Transverse colon (tissue), 4 donors: ENCODE measurements around the gene TEDC1. TPM values are rescaled to one million over a fixed set of nuclear protein-coding genes. Genes with fewer than 3 reads are reported as not detected.

Source experiments
- DNase-seq: peaks from one replicate; pipeline ENCODE4 v3.0.0-alpha.2; 2019
- H3K27ac ChIP-seq, 4 donors: fragments of 200-600 bp; sonication (generic); 2 replicates each; pipeline ENCODE4 v1.5.1; 2016 to 2018; ENCODE audit warnings: inconsistent platforms in 4 of 4
- H3K27me3 ChIP-seq: fragments of 200-600 bp; sonication (generic); 2 replicates; pipeline ENCODE4 v1.5.1; 2017; ENCODE audit warnings: inconsistent platforms
- H3K36me3 ChIP-seq, 4 donors: fragments of 200-600 bp; sonication (generic); 2 replicates each; pipeline ENCODE4 v1.5.1; 2017 to 2019; ENCODE audit warnings: inconsistent platforms in 4 of 4
- H3K4me1 ChIP-seq, 4 donors: fragments of 200-600 bp; sonication (generic); 2 replicates each; pipeline ENCODE4 v1.5.1; 2017 to 2020; ENCODE audit warnings: inconsistent platforms in 4 of 4
- H3K4me3 ChIP-seq, 4 donors: fragments of 200-600 bp; sonication (generic); 1 replicate in 1 of 4; 2 replicates in 3 of 4; pipeline versions ENCODE4 v1.5.1 to v1.6.1; 2017 to 2019; ENCODE audit warnings: inconsistent platforms in 4 of 4
- H3K9me3 ChIP-seq, 2 donors: fragments of 200-600 bp; sonication (generic); 2 replicates each; pipeline ENCODE4 v1.5.1; 2017 to 2019; ENCODE audit warnings: inconsistent platforms in 2 of 2
- CTCF ChIP-seq, 5 experiments: fragments of 200-600 bp in 3 of 5; fragments of 450-650 bp in 2 of 5; sonication (generic) in 3 of 5; IDR thresholded peaks; 1 replicate in 2 of 5; 2 replicates in 3 of 5; pipeline ENCODE4 v1.5.1; 2016 to 2017; ENCODE audit warnings: antibody characterized with exemption in 5 of 5, inconsistent platforms in 3 of 5, mild to moderate bottlenecking in 2 of 5, moderate library complexity in 1 of 5
- EP300 ChIP-seq: sonication (generic); formaldehyde crosslinking; IDR thresholded peaks from one replicate; pipeline ENCODE4 v1.6.1; 2017; ENCODE audit warnings: antibody characterized with exemption, low read depth
- POLR2A ChIP-seq: fragments of 450-650 bp; IDR thresholded peaks from one replicate; pipeline ENCODE4 v1.6.1; 2016; ENCODE audit warnings: antibody characterized with exemption, mild to moderate bottlenecking, moderate library complexity
- POLR2AphosphoS5 ChIP-seq, 3 donors: sonication (generic); formaldehyde crosslinking; IDR thresholded peaks; one replicate each; pipeline ENCODE4 v1.6.1; 2016; ENCODE audit warnings: antibody characterized with exemption in 3 of 3
- WGBS, 2 donors: methylation state at CpG; one replicate each; pipeline ENCODE4 v1.1.5; 2018; ENCODE audit warnings: low coverage in 1 of 2; 5-methylcytosine and 5-hydroxymethylcytosine counted together
- in situ Hi-C, 4 donors: fragments of 200-750 bp; cut with MboI; loops; one replicate each; pipeline versions ENCODE4 v1.15.0 to v1.15.1; 2017; ENCODE audit warnings: low sequenced_read_pairs in 3 of 4, low pct_ligation_motif_present in 1 of 4, low pct_unique_long_range_greater_than_20kb in 1 of 4
- intact Hi-C: fragments of 100-400 bp; cut with DNase I; formaldehyde crosslinking; loops from one replicate; pipeline ENCODE4 v1.15.1; 2023; ENCODE audit warnings: low total_unique reads
- total RNA-seq, 4 donors: library from RNA; depleted of rRNA; stranded (reverse); fragments of >200 nt; gene quantifications; one replicate each; pipeline ENCODE4 v1.1.0, GENCODE V29; 2016

The TEDC1 gene
- total RNA-seq, 4 donors from 2014 or later: 10.8 to 52.9 (median 29.5) TPM

GRCh38 chr14:105481886-105482457, 9.1 kb upstream of the TEDC1 start:
- Histone ChIP-seq H3K4me3 (peak overlapping the region in 3 of 4 donors; percentile 10 to 44 (median 33)), H3K9me3 (no peaks in the 10 kb centered on the region), H3K4me1 (peaks cover 39 to 78% (median 58%) of the 10 kb centered on the region in 4 donors), H3K36me3 (no peaks in the 10 kb centered on the region), H3K27ac (peak overlapping the region; percentile 91 to 99 (median 98)), H3K27me3 (peaks cover 44% of the 10 kb centered on the region)
- 2% methylated on average over 17 of the region's 18 CpGs; no CpG with 5 or more reads in 1 of the 2 donors for WGBS, 2 donors
- intact Hi-C loops (loop anchor here (2.0 to 5.0 kb wide), 2 partner anchors 45 to 111 kb away; partner anchors contain the start of gene TMEM121), in situ Hi-C loops (no loop called here)
- TF ChIP-seq POLR2AphosphoS5 (IDR thresholded peaks at IDR 0.05) (peak; percentile 24 to 88 (median 75)), POLR2A (peak; percentile 30), CTCF (IDR thresholded peaks at IDR 0.05) (peak in 2 of 5 experiments; percentile 5 to 27), EP300 (peak; percentile 84)
- peak; percentile 96 for DNase-seq

DNA sequence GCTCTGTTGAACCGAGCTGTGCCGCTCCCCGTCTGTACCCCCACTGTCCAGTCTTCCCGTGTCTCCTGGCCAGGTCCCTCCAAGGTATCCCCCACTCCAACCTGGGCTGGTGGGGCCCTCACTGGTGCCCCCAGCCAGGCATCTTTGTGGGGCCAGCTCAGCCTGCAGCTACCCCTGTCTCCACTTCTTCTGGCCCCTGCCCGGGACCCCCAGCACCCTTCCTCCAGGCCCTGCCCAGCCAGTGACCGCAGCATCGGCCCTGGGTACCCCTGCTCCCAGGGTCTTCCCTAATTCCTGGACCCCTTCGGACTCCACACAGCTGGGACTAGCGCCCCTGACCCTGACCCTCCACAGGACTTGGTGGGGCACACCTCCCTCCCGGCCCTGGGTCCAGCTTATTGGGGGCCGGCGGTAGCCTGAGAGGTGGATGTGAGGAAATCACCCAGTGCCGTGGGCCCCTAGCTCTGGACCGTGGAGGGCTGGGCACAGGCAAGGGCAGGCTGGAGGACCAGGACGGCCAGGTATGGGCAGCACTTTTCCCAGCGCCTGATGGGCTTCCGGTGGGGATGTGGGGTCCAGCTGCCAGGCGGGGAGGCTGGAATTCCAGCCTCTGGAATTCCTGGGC, 8.4 kb upstream of the TEDC1 start:
- DNase-seq: no peak
- no peak overlapping the region for H3K4me3 ChIP-seq
- intact Hi-C loops: loop anchor here (5.0 kb wide), 1 partner anchor 45 kb away; the partner anchor contains the start of gene TMEM121

DNA sequence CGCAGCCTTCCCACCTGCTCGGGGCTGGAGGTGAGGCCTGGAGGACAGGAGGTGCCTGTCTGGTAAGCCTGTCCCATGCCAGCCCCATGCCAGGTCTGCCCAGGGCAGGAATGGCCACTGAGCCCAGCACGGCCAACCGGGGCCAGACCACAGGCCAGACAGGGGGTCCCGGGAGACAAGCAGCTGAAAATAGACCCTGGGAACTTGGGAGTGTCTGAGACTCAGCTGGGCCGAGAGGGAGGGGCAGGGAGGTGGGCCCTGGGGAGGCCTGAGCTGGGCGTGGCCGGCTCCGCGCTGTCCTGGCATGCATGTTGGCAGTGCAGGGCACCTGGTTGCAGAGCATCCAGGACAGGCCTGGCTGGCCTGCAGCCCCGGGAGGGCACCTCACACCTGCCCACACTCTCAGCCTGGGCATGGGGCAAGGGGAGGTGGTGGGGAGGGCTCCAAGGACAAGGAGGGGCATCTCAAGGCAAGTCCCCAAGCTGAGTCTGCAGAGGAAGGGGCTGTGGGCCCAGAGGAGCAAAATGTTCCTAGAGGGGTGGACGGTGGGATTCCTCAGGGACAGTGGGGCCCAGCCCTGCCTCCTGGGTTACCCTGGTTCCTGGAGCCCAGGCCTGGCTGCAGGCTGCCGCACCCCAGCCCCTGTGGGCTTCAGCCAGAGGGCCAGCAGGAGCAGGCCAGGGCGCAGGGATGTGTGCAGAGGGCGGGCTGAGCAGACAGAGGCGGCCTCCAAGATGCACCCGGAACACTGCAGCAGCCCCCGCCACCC, 7.6 kb upstream of the TEDC1 start:
- Histone ChIP-seq H3K27me3 (peaks cover 38% of the 10 kb centered on the region), H3K4me1 (peaks cover 35 to 82% (median 68%) of the 10 kb centered on the region in 4 donors), H3K36me3 (no peaks in the 10 kb centered on the region), H3K4me3 (no peak overlapping the region), H3K9me3 (no peaks in the 10 kb centered on the region), H3K27ac (peak overlapping the region; percentile 91 to 99 (median 98))
- in situ Hi-C loops (no loop called here), intact Hi-C loops (loop anchor here (5.0 kb wide), 1 partner anchor 44 kb away; the partner anchor contains the start of gene TMEM121)
- WGBS, 2 donors: 32% methylated on average over 12 of the region's 18 CpGs; no CpG with 5 or more reads in 1 of the 2 donors
- TF ChIP-seq CTCF (IDR thresholded peaks at IDR 0.05): no peak
- TF ChIP-seq POLR2A: no peak
- no peak for TF ChIP-seq POLR2AphosphoS5 (IDR thresholded peaks at IDR 0.05)
- no peak for TF ChIP-seq EP300
- peak; percentile 61 for DNase-seq

More for the DNA sequence above, 8.4 kb upstream of the TEDC1 start:
- peak overlapping the region; percentile 91 to 99 (median 98) for H3K27ac ChIP-seq
- H3K27me3 ChIP-seq: peaks cover 46% of the 10 kb centered on the region
- H3K9me3 ChIP-seq: no peaks in the 10 kb centered on the region
- no peak for TF ChIP-seq POLR2AphosphoS5 (IDR thresholded peaks at IDR 0.05)
- TF ChIP-seq EP300: no peak
- no peak for TF ChIP-seq POLR2A
- TF ChIP-seq CTCF (IDR thresholded peaks at IDR 0.05): no peak
- no peaks in the 10 kb centered on the region for H3K36me3 ChIP-seq
- in situ Hi-C loops: no loop called here
- WGBS, 2 donors: 69% methylated on average over 18 of the region's 18 CpGs; no CpG with 5 or more reads in 1 of the 2 donors
- H3K4me1 ChIP-seq: peaks cover 36 to 80% (median 62%) of the 10 kb centered on the region in 4 donors
